Ishikawa (cell line): ENCODE measurements around the gene MYL5.
A peak's percentile ranks its signal among the peaks of the same experiment; 100 is the strongest.

ENCODE experiments used
- CEBPB ChIP-seq: IDR thresholded peaks from 2 replicates; pipeline ENCODE4 v1.6.1; 2012
- CREB1 ChIP-seq: IDR thresholded peaks from 2 replicates; pipeline ENCODE4 v1.6.1; 2012; ENCODE audit warnings: low read depth
- EGR1 ChIP-seq: IDR thresholded peaks from 2 replicates; pipeline ENCODE4 v1.6.1; 2012
- EP300 ChIP-seq: IDR thresholded peaks from 2 replicates; pipeline ENCODE4 v1.6.1; 2012; ENCODE audit warnings: borderline replicate concordance
- FOXM1 ChIP-seq: IDR thresholded peaks from 2 replicates; pipeline ENCODE4 v1.6.1; 2012; ENCODE audit warnings: low read depth, borderline replicate concordance
- NFIC ChIP-seq: IDR thresholded peaks from 2 replicates; pipeline ENCODE4 v1.6.1; 2012
- RAD21 ChIP-seq: IDR thresholded peaks from 2 replicates; pipeline ENCODE4 v1.6.1; 2012; ENCODE audit warnings: low read depth
- TAF1 ChIP-seq: IDR thresholded peaks from 2 replicates; pipeline ENCODE4 v1.6.1; 2012; ENCODE audit warnings: low read depth, mild to moderate bottlenecking
- TCF12 ChIP-seq: IDR thresholded peaks from 2 replicates; pipeline ENCODE4 v1.6.1; 2012; ENCODE audit warnings: low read depth
- TEAD4 ChIP-seq: IDR thresholded peaks from 2 replicates; pipeline ENCODE4 v1.6.1; 2012
- YY1 ChIP-seq: IDR thresholded peaks from 2 replicates; pipeline ENCODE4 v1.6.1; 2012; ENCODE audit warnings: low read depth
- ZBTB7A ChIP-seq: IDR thresholded peaks from 2 replicates; pipeline ENCODE4 v1.6.1; 2012; ENCODE audit warnings: low read depth
- TF ChIP-seq, protein P1 (sequence below): IDR thresholded peaks from 2 replicates; pipeline ENCODE4 v1.6.1; 2012
- TF ChIP-seq, protein P2 (sequence below): IDR thresholded peaks from 2 replicates; pipeline ENCODE4 v1.6.1; 2012; ENCODE audit warnings: low read depth, mild to moderate bottlenecking
- TF ChIP-seq, protein P3 (sequence below): IDR thresholded peaks from 2 replicates; pipeline ENCODE4 v1.6.1; 2012

MYL5 gene

GRCh38 chr4:681736-682451 lies 7.6 kb downstream of the MYL5 start:
- TF ChIP-seq TAF1 (no peak), TCF12 (peak; percentile 37; the same call in 1 of the 2 replicates)
- TF ChIP-seq, protein P1, sequence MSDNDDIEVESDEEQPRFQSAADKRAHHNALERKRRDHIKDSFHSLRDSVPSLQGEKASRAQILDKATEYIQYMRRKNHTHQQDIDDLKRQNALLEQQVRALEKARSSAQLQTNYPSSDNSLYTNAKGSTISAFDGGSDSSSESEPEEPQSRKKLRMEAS, result 0 out of 2 replicates have a peak, but pooled peaks have one; percentile 11

DNA sequence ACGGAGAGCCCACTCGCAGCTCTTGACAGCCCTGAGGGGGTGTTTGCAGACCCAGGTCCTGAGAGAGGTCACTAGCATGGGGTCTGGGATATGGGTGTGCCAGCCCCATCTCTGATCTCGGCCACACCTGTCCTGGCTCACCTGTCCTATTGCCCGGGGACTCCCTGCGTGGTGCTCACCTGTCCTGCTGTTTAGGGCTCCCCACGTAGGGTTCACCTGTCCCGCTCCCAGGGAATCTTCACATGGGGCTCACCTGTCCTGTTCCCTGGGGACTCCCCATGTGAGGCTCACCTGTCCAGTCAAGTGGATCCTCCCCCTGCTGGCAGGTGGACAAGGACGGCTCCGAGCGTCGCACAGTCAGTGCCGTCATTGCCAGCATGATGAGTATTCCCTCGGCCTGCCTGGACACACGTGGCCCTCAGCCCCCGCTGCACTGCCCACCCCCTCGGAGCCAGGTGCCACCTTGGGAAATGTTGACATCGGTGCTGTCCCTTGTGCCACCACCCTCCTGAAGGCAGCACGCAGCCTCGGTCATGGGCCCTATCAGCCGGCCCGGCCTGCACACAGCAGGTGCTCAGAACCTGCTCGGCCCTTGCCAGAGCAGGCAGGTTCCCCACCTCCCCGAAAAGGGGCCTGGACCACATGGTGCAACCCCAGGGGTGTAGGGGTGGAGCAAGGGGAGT lies 8.3 kb downstream of the MYL5 start:
- TF ChIP-seq, protein P2, sequence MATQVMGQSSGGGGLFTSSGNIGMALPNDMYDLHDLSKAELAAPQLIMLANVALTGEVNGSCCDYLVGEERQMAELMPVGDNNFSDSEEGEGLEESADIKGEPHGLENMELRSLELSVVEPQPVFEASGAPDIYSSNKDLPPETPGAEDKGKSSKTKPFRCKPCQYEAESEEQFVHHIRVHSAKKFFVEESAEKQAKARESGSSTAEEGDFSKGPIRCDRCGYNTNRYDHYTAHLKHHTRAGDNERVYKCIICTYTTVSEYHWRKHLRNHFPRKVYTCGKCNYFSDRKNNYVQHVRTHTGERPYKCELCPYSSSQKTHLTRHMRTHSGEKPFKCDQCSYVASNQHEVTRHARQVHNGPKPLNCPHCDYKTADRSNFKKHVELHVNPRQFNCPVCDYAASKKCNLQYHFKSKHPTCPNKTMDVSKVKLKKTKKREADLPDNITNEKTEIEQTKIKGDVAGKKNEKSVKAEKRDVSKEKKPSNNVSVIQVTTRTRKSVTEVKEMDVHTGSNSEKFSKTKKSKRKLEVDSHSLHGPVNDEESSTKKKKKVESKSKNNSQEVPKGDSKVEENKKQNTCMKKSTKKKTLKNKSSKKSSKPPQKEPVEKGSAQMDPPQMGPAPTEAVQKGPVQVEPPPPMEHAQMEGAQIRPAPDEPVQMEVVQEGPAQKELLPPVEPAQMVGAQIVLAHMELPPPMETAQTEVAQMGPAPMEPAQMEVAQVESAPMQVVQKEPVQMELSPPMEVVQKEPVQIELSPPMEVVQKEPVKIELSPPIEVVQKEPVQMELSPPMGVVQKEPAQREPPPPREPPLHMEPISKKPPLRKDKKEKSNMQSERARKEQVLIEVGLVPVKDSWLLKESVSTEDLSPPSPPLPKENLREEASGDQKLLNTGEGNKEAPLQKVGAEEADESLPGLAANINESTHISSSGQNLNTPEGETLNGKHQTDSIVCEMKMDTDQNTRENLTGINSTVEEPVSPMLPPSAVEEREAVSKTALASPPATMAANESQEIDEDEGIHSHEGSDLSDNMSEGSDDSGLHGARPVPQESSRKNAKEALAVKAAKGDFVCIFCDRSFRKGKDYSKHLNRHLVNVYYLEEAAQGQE, result no peak
- TF ChIP-seq, protein P1, result no peak
- no peak for TF ChIP-seq EP300
- TF ChIP-seq NFIC, result no peak
- TF ChIP-seq TAF1, result no peak
- TF ChIP-seq FOXM1, result no peak
- TF ChIP-seq CEBPB, result no peak
- TF ChIP-seq EGR1, result no peak
- TF ChIP-seq ZBTB7A, result no peak
- TF ChIP-seq, protein P3, sequence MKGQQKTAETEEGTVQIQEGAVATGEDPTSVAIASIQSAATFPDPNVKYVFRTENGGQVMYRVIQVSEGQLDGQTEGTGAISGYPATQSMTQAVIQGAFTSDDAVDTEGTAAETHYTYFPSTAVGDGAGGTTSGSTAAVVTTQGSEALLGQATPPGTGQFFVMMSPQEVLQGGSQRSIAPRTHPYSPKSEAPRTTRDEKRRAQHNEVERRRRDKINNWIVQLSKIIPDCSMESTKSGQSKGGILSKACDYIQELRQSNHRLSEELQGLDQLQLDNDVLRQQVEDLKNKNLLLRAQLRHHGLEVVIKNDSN, result no peak
- TF ChIP-seq RAD21, result no peak
- TF ChIP-seq CREB1, result no peak
- TF ChIP-seq TEAD4, result no peak
- no peak for TF ChIP-seq TCF12
- TF ChIP-seq YY1, result no peak

GRCh38 chr4:683247-683897 lies 9.0 kb downstream of the MYL5 start:
- no peak for TF ChIP-seq RAD21
- TF ChIP-seq, protein P2, result no peak
- TF ChIP-seq TAF1, result no peak
- no peak for TF ChIP-seq EGR1
- TF ChIP-seq NFIC, result no peak
- TF ChIP-seq TCF12, result no peak
- TF ChIP-seq CREB1, result no peak
- TF ChIP-seq, protein P3, result no peak
- TF ChIP-seq ZBTB7A, result no peak
- no peak for TF ChIP-seq YY1
- TF ChIP-seq, protein P1, result no peak
- TF ChIP-seq TEAD4, result no peak
- TF ChIP-seq FOXM1, result no peak
- no peak for TF ChIP-seq CEBPB
- TF ChIP-seq EP300, result no peak

DNA sequence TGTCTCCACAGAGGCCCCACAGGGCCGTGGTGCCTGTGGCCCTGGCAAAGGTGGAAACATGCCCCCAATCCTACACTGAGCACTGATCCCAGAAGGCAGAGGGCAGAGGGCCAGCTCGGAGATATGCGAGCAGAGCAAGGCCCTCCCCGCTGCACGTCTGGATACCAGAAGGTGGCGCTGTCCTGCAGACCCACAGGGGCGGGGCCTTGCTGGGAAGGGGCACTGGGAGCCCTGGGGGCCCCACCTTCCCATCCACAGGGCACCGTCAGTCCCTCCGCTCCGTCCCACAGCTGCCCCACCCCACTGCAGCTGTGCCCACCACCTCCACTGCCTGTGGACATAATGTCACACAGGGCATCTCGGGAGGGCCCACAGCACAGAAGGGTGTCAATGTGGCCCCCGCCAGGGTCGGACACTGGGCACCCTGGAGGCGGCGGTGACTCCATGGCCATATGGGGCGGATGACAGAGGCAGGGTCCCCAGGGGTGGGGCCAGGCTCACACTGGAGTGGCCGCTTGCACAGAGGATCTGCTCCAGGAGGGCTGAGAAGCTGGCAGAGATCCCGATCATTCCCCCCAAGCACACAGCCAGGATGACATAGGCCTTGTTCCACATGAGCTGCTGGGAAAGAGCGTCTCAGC lies 9.8 kb downstream of the MYL5 start:
- peak; percentile 89 for TF ChIP-seq ZBTB7A
- TF ChIP-seq, protein P1, result 0 out of 2 replicates have a peak, but pooled peaks have one; percentile 24
- TF ChIP-seq, protein P3, result no peak
- peak; percentile 54 for TF ChIP-seq TEAD4
- peak; percentile 46; the same call in 1 of the 2 replicates for TF ChIP-seq RAD21
